Measurements from ENCODE around the gene NUDT21.

Gene NUDT21

DNA sequence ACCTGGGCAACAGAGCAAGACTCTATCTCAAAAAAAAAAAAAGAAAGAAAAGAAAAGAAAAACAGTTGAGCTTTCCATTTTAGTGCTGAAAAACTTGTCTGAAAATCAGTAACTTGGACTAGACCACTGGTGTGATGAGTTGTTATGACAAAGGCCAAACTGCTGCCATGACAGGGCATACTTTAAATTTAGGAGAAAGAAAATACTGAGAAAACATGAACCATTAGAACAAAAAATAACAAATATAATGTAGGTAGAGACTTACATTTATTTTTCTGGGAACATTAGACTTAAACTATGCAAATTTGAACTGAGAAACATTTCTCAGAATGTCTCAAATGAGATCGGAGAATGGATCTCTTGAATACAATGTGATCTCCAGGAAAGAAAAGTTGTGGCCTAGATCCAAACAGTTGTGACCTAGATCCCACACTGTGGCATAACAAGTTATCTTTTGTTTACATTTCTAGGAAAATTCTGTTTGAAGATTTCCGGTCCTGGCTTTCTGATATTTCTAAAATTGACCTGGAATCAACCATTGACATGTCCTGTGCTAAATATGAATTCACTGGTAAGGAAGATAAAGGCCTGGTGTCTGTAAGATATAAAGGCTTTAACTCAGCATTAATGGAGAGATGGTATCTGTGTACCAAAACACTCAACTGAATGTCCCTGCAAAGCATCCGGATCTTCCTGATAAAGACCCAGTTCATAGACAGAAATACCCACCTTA is 11.1 kb upstream of the NUDT21 start:
- no peak for DNase-seq (ENCODE audit: low read depth)

DNA sequence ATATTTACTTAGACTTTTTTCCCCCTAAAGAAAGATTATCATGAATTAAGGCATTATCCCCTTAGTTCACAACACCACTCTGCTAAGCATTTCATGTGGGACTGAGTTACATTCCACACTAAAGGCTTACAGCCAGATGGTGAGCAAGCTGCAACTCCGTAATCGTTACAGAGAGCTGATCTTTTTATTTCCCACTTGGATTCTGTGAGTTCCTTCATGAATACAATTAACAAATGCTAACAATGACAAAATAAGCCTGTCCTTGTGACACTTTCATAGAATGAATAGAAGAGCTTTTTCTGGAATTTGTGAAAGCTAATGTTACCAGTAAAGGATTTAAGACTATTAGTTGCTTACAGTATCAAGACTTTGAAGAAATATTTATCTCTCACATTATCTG is 9.0 kb upstream of the NUDT21 start:
- DNase-seq (ENCODE audit: low read depth), result no peak

DNA sequence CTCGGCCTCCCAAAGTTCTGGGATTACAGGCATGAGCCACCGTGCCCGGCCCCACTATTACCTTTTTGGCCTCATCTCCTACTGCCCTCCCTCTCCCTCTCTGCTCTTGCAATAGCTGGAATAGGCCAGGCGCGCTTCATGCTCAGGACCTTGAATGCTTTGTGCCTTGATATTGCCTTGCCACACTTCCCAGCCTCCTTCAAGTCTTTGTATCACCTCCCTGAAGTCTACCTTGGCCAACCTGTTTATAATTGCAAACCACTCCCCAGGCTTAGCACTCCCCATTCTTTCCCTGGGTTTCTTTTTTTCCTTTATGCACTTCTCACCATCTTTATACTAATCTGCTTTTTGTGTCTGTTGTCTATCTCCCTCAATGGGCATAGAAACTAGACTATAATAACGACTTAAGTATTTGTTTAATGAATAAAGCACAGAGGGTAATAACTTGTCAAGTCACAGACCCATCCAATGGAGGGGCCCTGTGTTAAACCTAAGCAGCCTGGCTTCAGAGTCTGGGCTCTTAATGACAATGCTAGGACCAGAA is 6.9 kb upstream of the NUDT21 start:
- DNase-seq (ENCODE audit: low read depth), result no peak

DNA sequence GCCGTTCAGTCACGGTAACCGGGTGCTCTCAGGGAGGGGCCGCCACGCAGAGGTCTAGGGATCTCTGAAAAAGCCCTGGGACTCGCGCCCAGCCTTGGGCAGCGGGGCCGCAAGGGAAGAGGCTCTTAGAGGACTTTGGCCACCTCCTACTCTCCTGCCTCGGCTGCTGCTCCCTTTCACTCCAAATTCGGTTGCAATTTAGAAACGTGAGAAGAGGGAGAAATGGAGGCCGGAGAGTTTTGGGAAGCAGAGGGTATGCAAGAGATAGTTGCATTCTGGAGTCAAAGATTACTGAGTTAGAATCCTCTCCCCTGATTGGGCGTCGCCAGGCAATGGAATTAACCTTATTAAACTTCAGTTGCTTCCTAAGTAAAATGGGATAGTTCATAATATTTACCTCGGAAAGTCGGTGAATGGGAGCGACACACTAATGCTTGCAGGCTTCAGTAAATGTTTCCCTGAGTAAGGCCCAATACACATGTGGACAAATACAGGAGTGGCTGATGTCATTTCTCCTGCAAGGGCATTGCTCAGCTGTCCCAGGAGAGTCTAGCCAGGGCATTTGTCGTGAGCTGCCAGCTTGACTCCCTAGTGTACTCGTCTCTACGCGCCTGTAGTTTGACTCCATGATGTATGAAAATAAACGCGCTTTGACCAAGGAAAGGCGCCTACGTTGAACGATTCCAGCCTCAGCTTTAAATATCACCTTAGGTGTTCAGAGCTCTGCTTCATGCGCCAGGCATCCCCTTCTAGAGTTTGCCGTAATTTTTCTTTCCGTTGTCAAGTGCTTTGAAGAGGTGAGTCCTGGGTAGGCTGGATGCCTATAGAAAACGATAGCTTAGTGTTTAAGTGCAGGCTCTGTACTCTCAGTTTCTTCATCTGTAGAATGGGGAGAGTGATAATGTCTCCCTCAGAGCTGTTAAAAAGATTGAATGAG is 889 bp upstream of the NUDT21 start:
- no peak for DNase-seq (ENCODE audit: low read depth)

DNA sequence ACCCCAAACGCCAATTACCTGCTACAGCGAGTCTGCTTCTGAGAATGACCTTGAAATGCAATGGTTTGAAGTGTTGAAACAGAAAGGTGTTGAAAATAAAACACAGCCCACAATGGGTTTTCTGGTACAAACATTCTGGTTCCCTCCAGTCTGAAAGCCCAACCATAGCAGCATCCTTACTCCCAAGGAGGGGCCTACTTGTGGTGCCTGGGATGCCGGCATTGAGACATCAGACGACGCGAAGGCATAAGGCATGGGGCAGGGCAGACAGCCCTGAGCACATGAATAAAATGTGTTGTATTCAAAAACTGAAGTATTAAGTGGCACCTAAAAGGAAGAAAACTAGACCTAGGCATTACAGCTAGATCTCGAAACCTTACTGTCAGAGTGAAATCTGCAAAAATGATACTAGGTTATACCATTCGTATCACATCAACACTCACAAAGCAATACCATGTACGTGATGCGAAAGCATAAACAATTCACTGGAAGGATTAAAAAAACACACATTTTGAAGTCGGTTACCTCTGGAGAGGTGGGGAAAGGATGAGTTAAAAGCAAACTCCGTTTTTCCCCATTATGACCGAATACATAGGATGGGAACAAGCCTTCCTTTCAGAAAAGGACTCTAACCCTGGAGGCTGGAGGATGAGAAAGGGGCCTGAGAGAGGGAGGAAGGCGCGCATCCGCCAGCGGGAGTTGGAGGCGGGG is 702 bp downstream of the NUDT21 start:
- DNase-seq (ENCODE audit: low read depth), result peak; percentile 3

DNA sequence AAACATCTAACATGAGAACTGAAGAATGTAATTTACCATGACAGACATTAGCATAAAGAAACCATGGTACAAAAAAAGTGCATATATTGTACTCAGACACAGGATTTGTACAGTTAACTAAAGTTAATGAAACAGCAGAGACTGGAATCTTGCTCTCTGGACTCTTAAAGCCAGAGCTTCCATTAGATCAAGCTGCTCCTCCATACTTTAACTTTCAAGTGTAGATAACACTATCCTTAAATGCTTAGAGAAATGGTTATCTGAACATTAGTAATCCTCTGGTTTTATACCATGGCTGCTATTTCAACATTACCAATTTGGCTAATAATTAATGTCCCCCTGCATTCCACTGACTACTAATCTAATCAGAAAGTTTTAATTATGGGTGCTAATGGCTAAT is 3.1 kb downstream of the NUDT21 start:
- DNase-seq (ENCODE audit: low read depth), result no peak

DNA sequence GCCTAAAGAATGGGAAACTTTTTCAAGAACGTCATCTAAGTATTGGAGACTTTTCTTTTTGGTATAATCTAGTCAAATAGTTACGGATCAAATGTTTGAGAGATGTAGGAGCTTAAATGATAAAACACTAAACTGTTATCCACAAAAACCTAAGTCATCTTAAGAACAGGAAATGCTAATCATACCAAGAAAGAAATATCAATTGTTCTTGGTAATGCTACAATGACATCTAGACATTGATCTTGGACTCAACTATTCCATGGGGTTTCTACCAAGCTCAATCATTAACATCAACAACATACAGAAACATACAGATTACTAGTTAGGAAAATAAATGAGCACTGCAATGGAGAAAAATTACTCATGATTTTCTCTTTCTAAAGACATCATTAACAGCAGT is 3.8 kb downstream of the NUDT21 start:
- DNase-seq (ENCODE audit: low read depth), result no peak

DNA sequence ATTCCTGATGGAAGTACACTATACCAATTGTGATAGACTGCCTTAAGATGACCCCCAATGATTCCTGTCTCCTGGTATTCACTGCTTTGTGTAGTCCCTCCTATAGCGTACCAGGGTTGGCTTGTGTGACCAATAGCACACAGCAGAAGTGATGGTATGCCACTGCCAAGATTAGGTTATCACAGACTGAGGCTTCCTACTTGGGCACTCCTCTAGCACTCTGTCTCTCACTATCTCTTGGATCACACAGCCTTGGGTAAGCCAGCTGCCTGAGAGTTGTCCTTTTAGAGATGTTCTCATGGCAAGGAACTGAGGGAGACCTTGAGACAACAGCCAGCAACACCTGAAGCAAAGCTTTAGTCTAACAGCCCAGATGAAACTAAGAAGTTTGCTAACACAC is 13.1 kb downstream of the NUDT21 start:
- no peak for DNase-seq (ENCODE audit: low read depth)

DNA sequence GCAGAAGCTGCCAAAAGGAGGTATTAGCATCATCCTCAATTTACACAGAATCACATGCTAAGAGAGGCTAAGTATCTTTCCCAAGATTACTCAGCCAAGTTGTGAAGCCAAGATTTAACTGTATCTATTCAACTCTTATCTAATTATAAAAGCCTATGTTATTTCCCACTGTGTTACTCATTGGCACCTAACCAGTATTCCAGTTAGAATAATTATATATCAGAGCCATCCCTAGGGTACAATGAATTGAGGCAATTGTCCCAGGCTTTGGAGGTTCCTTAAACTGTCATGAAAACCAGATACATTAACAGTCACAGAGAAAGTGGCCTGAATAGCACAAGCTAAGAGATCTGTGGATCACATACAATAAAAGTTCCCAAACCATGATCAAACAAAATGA is 14.9 kb downstream of the NUDT21 start:
- no peak for DNase-seq (ENCODE audit: low read depth)

DNA sequence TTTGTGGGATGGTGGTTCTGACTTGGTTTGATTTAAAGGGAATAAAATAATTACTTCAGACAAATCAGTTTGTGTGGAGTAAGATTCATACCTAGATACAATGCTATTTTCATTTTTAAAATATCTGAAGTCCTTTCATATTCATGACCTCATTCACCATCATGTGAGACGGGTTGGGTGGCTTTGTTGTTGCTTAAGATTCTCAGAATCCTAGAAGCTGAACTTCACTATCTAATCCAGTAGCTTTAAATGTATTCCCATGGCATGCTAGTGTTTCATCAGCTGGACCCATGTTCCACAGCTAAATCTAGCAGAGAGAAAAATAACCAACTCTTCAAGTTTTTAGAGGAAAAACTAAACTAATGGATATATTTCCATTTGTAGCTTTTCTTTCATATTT is 23.0 kb downstream of the NUDT21 start:
- no peak for DNase-seq (ENCODE audit: low read depth)

DNA sequence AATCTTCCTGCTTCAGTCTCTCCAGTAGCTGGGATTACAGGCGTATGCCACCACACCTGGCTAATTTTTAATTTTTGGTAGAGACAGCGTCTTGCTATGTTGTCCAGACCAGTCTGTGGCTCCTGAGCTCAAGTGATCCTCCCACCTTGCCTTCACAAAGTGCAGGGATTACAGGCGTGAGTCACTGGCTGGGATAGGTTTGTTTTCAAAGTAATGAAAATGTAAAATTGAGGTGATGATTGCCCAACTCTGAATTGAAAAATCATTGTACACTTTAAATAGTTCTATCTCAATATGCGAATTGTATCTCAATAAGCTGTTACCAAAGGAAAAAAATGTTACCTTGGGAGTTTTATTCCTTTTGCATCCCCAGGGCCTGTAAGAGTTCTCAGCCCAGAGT is 24.5 kb downstream of the NUDT21 start:
- no peak for DNase-seq (ENCODE audit: low read depth)

DNA sequence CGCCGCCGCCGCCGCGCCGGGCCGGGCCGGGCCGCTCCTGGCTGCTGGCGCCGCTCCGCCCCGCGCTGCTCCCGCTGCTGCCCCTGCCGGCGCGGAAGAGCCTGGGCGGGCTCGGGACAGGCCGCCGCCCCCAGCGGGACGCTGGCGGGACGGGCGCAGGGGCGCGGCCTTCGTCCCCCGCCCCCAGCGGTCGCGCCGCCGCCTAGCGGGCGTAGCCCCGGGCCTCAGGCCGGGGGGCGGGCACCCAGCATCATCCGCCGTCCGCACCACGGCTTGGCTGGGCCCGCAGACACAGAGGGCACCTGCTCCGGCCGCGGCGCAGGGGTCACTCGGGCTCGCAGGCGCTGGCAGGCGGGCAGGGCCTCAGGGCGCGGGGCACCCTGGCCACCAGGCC is 25.7 kb downstream of the NUDT21 start, which contains the start of gene AMFR:
AMFR (minus strand) TSS at position 107 of the 394 bp plus-strand sequence. CDS start 218 bp downstream, outside the sequence.
- peak; percentile 23 for DNase-seq (ENCODE audit: low read depth)

DNA sequence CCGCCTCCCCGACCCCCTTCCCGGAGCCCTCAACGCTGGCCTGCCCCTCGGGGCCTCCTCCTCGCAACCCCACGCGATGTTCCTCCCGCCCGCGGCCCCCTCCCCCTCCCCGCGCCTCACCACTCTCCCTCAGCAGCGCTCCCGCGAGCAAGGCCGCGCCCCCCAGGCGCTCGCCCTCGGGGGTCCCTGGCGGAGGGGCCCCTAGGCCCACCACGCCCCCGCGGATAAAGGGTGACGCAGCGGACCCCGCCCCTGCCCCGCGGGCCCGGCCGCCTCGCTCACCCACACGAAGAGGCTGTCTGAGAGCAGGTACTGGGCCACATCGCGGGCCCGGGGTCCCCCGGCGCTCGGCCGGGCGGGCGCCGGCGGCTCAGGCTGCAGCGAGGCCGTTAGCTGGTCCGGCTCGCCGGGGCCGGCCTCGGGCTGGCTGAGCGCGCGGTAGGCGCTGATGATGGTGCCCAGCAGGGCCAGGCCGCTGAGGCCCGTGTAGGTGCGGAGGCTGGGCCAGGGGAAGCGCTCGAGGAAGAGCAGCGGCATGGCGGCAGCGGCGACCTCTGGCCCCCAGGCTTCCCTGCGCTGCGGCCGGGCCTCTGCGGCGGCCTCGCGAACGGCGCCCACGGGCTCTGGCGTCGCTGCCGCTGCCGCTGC is 26.2 kb downstream of the NUDT21 start:
- DNase-seq (ENCODE audit: low read depth), result no peak

DNA sequence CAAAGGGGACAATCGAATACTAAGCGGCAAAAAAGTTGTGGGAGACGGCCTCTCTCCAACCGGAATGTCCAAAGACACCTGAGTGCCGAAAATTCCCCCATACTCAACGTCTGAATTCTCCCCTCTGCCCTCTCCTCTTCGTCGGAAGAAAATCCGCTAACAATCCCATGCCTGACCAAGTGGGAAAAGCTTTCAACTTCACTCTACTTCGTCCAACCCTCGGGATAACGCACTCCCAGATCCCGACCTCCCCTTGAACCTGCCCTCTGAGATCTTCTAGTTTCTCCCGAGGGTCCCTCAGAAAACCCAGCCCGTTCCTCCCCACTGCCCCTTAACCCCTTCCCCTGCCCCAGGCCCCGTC is 26.7 kb downstream of the NUDT21 start:
- no peak for DNase-seq (ENCODE audit: low read depth)

DNA sequence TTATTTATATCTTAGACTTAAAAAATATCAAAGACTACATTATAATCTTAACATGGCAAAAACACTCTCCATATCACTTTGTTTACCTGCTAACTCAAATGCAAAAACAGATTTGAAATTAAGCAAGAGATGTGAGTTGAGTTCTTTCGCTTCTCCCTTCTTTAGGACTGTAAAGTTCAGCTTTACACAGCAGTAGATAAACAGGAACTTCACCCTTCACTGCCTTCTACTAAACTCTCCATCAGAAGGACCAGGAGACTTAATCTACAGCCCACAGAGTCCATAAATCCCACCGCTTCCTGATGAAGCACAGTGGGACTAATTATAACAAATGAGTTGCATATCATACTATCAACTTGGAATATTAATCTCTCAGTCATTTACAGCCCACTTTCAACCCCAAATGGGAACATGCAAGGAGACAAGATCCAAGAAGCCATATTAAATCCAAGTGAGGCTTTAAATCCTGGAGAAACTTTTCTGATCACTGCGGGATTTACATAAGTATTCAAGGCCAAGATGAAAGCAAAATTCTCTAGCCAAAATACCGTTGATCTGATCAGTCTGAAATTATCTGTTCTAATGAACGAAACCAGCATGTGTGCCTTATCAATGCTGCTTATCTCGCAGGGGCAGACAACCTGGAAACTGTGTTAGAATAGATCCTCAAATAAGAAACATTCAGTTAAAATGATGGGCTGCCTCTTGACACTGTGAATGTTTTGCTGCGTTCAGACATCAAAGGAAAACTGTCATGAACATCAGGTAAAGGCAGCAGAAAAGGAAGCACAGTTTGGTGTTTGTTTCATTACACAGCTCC is 27.3 kb downstream of the NUDT21 start:
- DNase-seq (ENCODE audit: low read depth), result no peak

DNA sequence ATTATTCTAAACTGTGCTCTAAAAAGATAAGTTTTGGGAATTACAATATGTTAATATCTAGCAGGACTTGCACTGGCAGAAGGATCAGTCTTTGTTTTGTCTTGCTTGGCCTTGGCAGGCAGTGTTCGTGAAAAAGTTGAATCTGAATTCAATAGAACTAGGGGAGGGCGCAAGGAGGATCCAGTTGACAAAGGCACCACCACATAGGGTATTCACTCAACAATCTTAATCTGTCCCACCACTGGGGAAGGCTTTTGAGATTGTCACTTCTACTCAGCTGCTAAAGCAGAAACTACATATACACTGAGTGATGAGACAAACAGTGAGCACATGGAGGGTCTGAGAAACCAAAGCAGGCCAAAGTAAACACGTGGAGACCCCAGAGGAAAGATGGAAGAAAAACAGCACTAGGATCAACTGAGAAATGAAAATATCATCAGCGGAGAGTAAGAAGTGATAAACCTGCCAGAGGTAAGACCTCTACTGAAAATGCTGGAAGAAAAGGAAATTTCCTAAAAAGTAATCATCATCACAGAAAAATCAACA is 28.2 kb downstream of the NUDT21 start:
- no peak for DNase-seq (ENCODE audit: low read depth)

DNA sequence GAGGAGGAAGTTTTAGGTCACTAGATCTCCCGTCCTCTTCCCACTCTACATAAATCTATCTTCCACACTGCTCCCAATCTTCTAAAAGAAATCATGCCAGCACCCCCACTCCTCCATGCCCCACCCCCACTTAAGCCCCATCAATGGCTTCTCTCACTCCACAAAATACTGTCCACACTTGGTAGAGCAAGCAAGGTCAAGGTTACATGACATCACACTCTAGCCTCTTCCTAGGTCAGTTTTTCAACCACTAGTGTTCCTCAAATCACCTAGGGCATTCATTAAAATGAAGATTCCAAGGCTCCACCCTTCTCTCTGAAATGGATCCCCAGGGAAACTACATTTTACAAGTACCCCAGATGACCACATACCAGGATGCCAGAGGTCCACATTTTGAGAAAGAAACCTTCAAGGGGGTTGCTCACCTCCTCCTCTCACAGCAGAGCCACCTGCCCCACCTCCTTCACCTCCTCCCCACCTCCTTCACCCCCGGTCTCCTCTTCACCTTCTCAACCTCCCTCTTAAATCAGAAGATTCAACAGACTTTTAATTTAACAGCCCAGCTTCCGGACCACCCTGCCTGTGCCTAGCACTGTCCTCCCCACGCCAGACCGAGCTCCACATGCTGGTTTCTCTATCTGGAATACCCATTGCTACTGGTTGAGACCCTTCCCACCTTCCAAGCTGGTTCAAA is 29.0 kb downstream of the NUDT21 start:
- DNase-seq (ENCODE audit: low read depth), result no peak

DNA sequence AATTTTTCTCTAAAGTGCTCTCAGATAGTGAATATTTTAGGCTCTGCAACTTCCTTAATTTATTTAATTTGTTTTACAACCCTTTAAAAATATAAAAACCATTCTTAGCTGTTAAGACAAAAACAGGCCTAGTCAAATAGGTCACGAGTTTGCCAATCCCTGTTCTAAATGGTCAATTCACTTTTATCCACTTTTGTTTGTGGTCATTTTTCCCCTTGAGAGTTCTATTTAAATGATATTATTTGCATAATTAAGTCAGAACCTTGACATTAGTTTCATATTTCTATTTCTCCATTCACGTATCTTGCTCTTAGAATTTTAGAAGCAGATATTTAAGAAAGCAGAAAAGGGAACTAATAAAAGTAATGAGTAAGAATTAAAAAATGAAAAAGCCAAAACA is 29.8 kb downstream of the NUDT21 start:
- DNase-seq (ENCODE audit: low read depth), result no peak

DNA sequence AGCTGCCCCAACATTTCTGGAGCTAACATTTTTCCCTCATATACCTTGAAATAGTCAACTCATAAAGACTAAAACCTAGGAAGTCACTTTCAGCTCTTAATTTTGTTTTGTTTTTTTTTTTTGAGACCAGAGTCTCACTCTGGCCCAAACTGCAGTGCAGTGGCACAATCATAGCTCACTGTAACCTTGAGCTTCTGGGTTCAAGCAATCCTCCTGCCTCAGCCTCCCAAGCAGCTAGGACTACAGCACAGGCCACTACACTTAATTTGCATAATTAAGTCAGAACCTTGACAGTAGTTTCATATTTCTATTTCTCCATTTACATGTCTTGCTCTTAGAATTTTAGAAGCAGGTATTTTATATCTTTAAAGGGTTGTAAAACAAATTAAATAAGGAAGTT is 30.5 kb downstream of the NUDT21 start:
- no peak for DNase-seq (ENCODE audit: low read depth)

Measured in stimulated activated CD8-positive, alpha-beta memory T cell treated with anti-CD3 and anti-CD28 coated beads, Interleukin-12 subunit alpha, Interleukin-12 subunit beta, amount 100 ng/mL, for 1 hour (primary cell).